ENCODE results near the gene TSACC. TPM values are rescaled to one million over a fixed set of nuclear protein-coding genes. Genes with fewer than 3 reads are reported as not detected.

TSACC gene
- total RNA-seq, 3 donors from 2014 or later (not counting 1 experiment from before 2014, with no cell fraction given), result not detected

DNA sequence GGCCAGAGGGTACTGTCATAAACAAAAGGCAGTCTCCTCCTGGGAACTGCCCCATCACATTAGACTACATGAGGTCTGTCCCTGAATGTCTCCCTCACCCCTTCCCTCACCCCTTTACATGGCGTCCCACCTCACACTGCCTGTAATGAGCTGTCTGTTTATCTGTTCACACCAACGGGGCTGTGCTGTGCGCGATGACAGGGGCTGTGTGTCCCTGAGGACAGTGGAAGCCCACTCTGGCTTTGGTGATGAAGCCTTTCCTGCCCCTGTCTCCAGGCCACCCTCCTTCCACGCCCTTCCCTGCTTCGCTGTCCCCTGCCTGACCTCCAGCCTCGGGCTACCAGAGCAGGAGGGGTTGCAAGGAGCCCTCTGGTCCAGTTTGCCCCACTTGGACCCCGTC is 53.4 kb downstream of the TSACC start:
- Mint-ChIP-seq H3K4me1 (no peaks in the 10 kb centered on the region), H3K36me3 (no peaks in the 10 kb centered on the region), H3K27ac (no peak overlapping the region), H3K27me3 (ENCODE audit: low read depth in 2 of 2) (peaks cover 12 to 32% of the 10 kb centered on the region in 2 donors), H3K4me3 (no peak overlapping the region), H3K9me3 (no peaks in the 10 kb centered on the region)
- 76% methylated on average over 8 of the region's 8 CpGs for WGBS (ENCODE audit: insufficient coverage)
- Histone ChIP-seq H3K4me1 (ENCODE audit: control insufficient read depth, insufficient read depth, low read length) (no peaks in the 10 kb centered on the region), H3K9me3 (ENCODE audit: control insufficient read depth, insufficient read depth, low read length) (no peaks in the 10 kb centered on the region), H3K4me3 (ENCODE audit: low read length) (no peak overlapping the region), H3K27ac (ENCODE audit: low read length) (no peak overlapping the region), H3K36me3 (ENCODE audit: control insufficient read depth, insufficient read depth, low read length) (no peaks in the 10 kb centered on the region), H3K27me3 (ENCODE audit: control insufficient read depth, insufficient read depth, low read length) (peaks cover 5% of the 10 kb centered on the region)
- ATAC-seq, result no peak
- intact Hi-C loops (cut with micrococcal nuclease), result no loop called here
- TF ChIP-seq, protein P1, sequence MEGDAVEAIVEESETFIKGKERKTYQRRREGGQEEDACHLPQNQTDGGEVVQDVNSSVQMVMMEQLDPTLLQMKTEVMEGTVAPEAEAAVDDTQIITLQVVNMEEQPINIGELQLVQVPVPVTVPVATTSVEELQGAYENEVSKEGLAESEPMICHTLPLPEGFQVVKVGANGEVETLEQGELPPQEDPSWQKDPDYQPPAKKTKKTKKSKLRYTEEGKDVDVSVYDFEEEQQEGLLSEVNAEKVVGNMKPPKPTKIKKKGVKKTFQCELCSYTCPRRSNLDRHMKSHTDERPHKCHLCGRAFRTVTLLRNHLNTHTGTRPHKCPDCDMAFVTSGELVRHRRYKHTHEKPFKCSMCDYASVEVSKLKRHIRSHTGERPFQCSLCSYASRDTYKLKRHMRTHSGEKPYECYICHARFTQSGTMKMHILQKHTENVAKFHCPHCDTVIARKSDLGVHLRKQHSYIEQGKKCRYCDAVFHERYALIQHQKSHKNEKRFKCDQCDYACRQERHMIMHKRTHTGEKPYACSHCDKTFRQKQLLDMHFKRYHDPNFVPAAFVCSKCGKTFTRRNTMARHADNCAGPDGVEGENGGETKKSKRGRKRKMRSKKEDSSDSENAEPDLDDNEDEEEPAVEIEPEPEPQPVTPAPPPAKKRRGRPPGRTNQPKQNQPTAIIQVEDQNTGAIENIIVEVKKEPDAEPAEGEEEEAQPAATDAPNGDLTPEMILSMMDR (IDR thresholded peaks at IDR 0.05), result no peak
- DNase-seq, result no peak

DNA sequence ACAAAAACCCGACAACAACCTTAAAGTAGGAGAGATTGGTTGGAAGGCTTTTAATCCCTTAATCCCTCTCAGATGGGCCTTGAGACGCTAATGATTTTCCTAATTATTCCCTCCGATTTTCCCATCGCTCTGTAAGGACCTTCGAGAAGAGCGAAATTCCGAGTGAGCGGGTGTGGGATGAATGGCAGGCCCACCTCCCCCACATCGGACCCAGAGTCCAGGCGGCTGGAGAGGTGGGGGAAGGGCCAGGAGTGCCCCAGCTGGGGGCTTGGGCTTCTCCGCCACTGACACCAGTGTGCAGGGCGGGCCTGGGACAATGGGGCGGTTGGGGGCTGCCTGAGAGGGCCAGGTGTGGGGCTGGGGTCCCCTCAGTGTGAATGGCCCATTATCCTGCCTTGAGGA is 54.1 kb downstream of the TSACC start:
- ATAC-seq, result no peak
- 86% methylated on average over 12 of the region's 13 CpGs for WGBS (ENCODE audit: insufficient coverage)
- H3K4me3 Mint-ChIP-seq, result no peak overlapping the region
- Histone ChIP-seq H3K36me3 (ENCODE audit: control insufficient read depth, insufficient read depth, low read length) (no peaks in the 10 kb centered on the region), H3K4me1 (ENCODE audit: control insufficient read depth, insufficient read depth, low read length) (no peaks in the 10 kb centered on the region), H3K27me3 (ENCODE audit: control insufficient read depth, insufficient read depth, low read length) (peaks cover 5% of the 10 kb centered on the region), H3K4me3 (ENCODE audit: low read length) (no peak overlapping the region), H3K9me3 (ENCODE audit: control insufficient read depth, insufficient read depth, low read length) (no peaks in the 10 kb centered on the region), H3K27ac (ENCODE audit: low read length) (no peak overlapping the region)
- no peak overlapping the region for H3K27ac Mint-ChIP-seq
- H3K36me3 Mint-ChIP-seq, result no peaks in the 10 kb centered on the region
- no peaks in the 10 kb centered on the region for H3K9me3 Mint-ChIP-seq
- H3K4me1 Mint-ChIP-seq, result no peaks in the 10 kb centered on the region
- H3K27me3 Mint-ChIP-seq (ENCODE audit: low read depth in 2 of 2), result peaks cover 12 to 26% of the 10 kb centered on the region in 2 donors
- intact Hi-C loops (cut with micrococcal nuclease), result no loop called here
- no peak for DNase-seq
- TF ChIP-seq, protein P1 (IDR thresholded peaks at IDR 0.05), result no peak

DNA sequence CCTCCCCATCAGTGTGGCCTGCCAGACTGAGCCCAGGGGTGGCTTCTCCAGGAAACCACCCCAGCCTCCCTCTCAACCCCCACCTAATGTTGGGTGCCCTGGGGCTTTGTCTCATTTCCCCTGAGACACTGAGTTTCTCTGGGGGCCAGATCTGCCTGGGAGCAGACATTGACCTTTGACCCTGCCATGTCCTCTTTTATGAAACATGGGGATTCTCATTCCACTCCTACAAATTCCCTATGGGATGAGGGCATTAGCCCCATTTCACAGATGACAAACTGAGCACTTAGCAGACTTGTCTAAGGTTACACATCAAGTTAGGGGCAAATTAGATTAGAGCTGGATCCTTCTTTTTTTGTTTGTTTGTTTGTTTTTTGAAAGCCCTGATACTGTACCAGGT is 54.8 kb downstream of the TSACC start:
- no peaks in the 10 kb centered on the region for H3K9me3 Mint-ChIP-seq
- H3K4me3 Mint-ChIP-seq, result no peak overlapping the region
- TF ChIP-seq, protein P1 (IDR thresholded peaks at IDR 0.05), result no peak
- H3K27me3 Mint-ChIP-seq (ENCODE audit: low read depth in 2 of 2), result peaks cover 12 to 22% of the 10 kb centered on the region in 2 donors
- no peak for DNase-seq
- H3K27ac Mint-ChIP-seq, result no peak overlapping the region
- no peaks in the 10 kb centered on the region for H3K4me1 Mint-ChIP-seq
- Histone ChIP-seq H3K27ac (ENCODE audit: low read length) (no peak overlapping the region), H3K4me3 (ENCODE audit: low read length) (no peak overlapping the region), H3K4me1 (ENCODE audit: control insufficient read depth, insufficient read depth, low read length) (no peaks in the 10 kb centered on the region), H3K36me3 (ENCODE audit: control insufficient read depth, insufficient read depth, low read length) (no peaks in the 10 kb centered on the region), H3K9me3 (ENCODE audit: control insufficient read depth, insufficient read depth, low read length) (no peaks in the 10 kb centered on the region), H3K27me3 (ENCODE audit: control insufficient read depth, insufficient read depth, low read length) (peaks cover 5% of the 10 kb centered on the region)
- no peak for ATAC-seq
- intact Hi-C loops (cut with micrococcal nuclease), result no loop called here
- no peaks in the 10 kb centered on the region for H3K36me3 Mint-ChIP-seq

DNA sequence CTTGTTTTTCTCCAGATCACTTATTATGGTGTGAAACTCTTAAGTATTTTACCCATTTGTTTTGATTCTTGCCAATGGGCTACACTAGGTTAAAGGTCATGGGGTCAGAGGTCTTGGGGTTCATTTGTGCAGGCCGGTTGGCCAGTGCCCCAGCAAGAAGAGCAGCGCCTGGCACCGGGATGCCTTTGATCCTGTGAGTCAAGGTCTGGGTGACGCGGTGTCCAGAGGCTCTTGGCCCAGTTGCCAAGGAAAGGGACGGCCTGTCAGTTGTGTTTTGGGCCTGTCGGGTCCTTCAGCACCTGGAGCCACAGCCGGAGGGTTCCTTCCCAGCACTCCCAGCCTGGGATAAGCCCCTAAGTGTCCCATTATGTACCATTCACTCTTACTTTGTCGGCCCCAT is 55.8 kb downstream of the TSACC start:
- no peaks in the 10 kb centered on the region for H3K36me3 ChIP-seq (ENCODE audit: control insufficient read depth, insufficient read depth, low read length)
- Mint-ChIP-seq H3K27me3 (ENCODE audit: low read depth in 2 of 2) (peaks cover 10 to 17% of the 10 kb centered on the region in 2 donors), H3K36me3 (no peaks in the 10 kb centered on the region), H3K9me3 (no peaks in the 10 kb centered on the region), H3K4me1 (no peaks in the 10 kb centered on the region), H3K27ac (no peak overlapping the region), H3K4me3 (no peak overlapping the region)
- H3K4me3 ChIP-seq (ENCODE audit: low read length), result no peak overlapping the region
- H3K27me3 ChIP-seq (ENCODE audit: control insufficient read depth, insufficient read depth, low read length), result peaks cover 2% of the 10 kb centered on the region
- DNase-seq, result no peak
- no peak overlapping the region for H3K27ac ChIP-seq (ENCODE audit: low read length)
- ATAC-seq, result no peak
- no peaks in the 10 kb centered on the region for H3K9me3 ChIP-seq (ENCODE audit: control insufficient read depth, insufficient read depth, low read length)
- WGBS (ENCODE audit: insufficient coverage), result 84% methylated on average over 9 of the region's 9 CpGs
- intact Hi-C loops (cut with micrococcal nuclease), result no loop called here
- TF ChIP-seq, protein P1 (IDR thresholded peaks at IDR 0.05), result no peak
- no peaks in the 10 kb centered on the region for H3K4me1 ChIP-seq (ENCODE audit: control insufficient read depth, insufficient read depth, low read length)

All from natural killer cell (primary cell).